ENCODE results near the gene APOBEC3B.

- TF ChIP-seq POLR2A (IDR thresholded peaks at IDR 0.05) (no peak), POLR2AphosphoS5 (IDR thresholded peaks at IDR 0.05) (no peak), CTCF (IDR thresholded peaks at IDR 0.05) (no peak)
Measured at GRCh38 chr22:38974826-38975175, 7.3 kb upstream of the APOBEC3B start.
